Measurements from ENCODE around the gene NEK1. TPM values are rescaled to one million over a fixed set of nuclear protein-coding genes. Genes with fewer than 3 reads are reported as not detected.
"Not testable (repeated sequence)": the region's sequence is repeated elsewhere in the genome, so short reads cannot be mapped to it uniquely, and the experiment has no call there.

The NEK1 gene
- total RNA-seq, 1 donor from 2014 or later, result 14.7 TPM

GRCh38 chr4:169540774-169541173 lies 71.6 kb downstream of the NEK1 start:
- H3K4me1 ChIP-seq, result no peaks in the 10 kb centered on the region
- intact Hi-C loops (cut with DNase I), result no loop called here
- TF ChIP-seq CTCF (IDR thresholded peaks at IDR 0.05) (no peak), POLR2AphosphoS5 (IDR thresholded peaks at IDR 0.05; ENCODE audit: insufficient read depth in 1 of 2, low read depth in 1 of 2) (no peak), POLR2A (IDR thresholded peaks at IDR 0.05) (no peak)
- H3K27ac ChIP-seq, result no peak overlapping the region
- no peak for DNase-seq (ENCODE audit: extremely low spot score in 2 of 2)
- H3K9me3 ChIP-seq, result peaks cover 4% of the 10 kb centered on the region
- no peak overlapping the region for H3K4me3 ChIP-seq
- H3K36me3 ChIP-seq, result no peaks in the 10 kb centered on the region
- H3K27me3 ChIP-seq, result no peaks in the 10 kb centered on the region

GRCh38 chr4:169530048-169530447 lies 82.3 kb downstream of the NEK1 start:
- no peak overlapping the region for H3K27ac ChIP-seq

GRCh38 chr4:169523796-169524195 lies 88.6 kb downstream of the NEK1 start:
- DNase-seq (ENCODE audit: extremely low spot score in 2 of 2), result no peak
- Histone ChIP-seq H3K9me3 (no peaks in the 10 kb centered on the region), H3K27ac (no peak overlapping the region), H3K36me3 (peaks cover 0 to 7% of the 10 kb centered on the region in 2 donors), H3K4me3 (no peak overlapping the region), H3K4me1 (no peaks in the 10 kb centered on the region), H3K27me3 (no peaks in the 10 kb centered on the region)
- TF ChIP-seq POLR2AphosphoS5 (IDR thresholded peaks at IDR 0.05; ENCODE audit: insufficient read depth in 1 of 2, low read depth in 1 of 2), result no peak
- TF ChIP-seq CTCF (IDR thresholded peaks at IDR 0.05), result no peak
- TF ChIP-seq POLR2A (IDR thresholded peaks at IDR 0.05), result no peak
- intact Hi-C loops (cut with DNase I), result no loop called here

More at GRCh38 chr4:169530048-169530447, 82.3 kb downstream of the NEK1 start:
- intact Hi-C loops (cut with DNase I), result no loop called here
- no peaks in the 10 kb centered on the region for H3K9me3 ChIP-seq
- H3K36me3 ChIP-seq, result peaks cover 0 to 36% of the 10 kb centered on the region in 2 donors
- DNase-seq (ENCODE audit: extremely low spot score in 2 of 2), result no peak
- no peaks in the 10 kb centered on the region for H3K4me1 ChIP-seq
- no peak for TF ChIP-seq POLR2A (IDR thresholded peaks at IDR 0.05)
- no peak for TF ChIP-seq CTCF (IDR thresholded peaks at IDR 0.05)
- no peak for TF ChIP-seq POLR2AphosphoS5 (IDR thresholded peaks at IDR 0.05; ENCODE audit: insufficient read depth in 1 of 2, low read depth in 1 of 2)
- H3K4me3 ChIP-seq, result no peak overlapping the region
- H3K27me3 ChIP-seq, result no peaks in the 10 kb centered on the region

GRCh38 chr4:169510617-169511016 lies 101.8 kb downstream of the NEK1 start:
- intact Hi-C loops (cut with DNase I), result no loop called here
- H3K27me3 ChIP-seq, result no peaks in the 10 kb centered on the region
- no peak for TF ChIP-seq CTCF (IDR thresholded peaks at IDR 0.05)
- TF ChIP-seq POLR2A (IDR thresholded peaks at IDR 0.05), result no peak
- TF ChIP-seq POLR2AphosphoS5 (IDR thresholded peaks at IDR 0.05; ENCODE audit: insufficient read depth in 1 of 2, low read depth in 1 of 2), result no peak
- no peak overlapping the region for H3K4me3 ChIP-seq
- no peak overlapping the region for H3K27ac ChIP-seq
- H3K4me1 ChIP-seq, result no peaks in the 10 kb centered on the region
- no peak for DNase-seq (ENCODE audit: extremely low spot score in 2 of 2)
- no peaks in the 10 kb centered on the region for H3K9me3 ChIP-seq
- H3K36me3 ChIP-seq, result no peaks in the 10 kb centered on the region

GRCh38 chr4:169506903-169507302 lies 105.5 kb downstream of the NEK1 start:
- intact Hi-C loops (cut with DNase I), result no loop called here
- H3K36me3 ChIP-seq, result no peaks in the 10 kb centered on the region
- no peaks in the 10 kb centered on the region for H3K9me3 ChIP-seq
- TF ChIP-seq POLR2A (IDR thresholded peaks at IDR 0.05), result no peak
- TF ChIP-seq CTCF (IDR thresholded peaks at IDR 0.05), result no peak
- no peak for TF ChIP-seq POLR2AphosphoS5 (IDR thresholded peaks at IDR 0.05; ENCODE audit: insufficient read depth in 1 of 2, low read depth in 1 of 2)
- H3K4me1 ChIP-seq, result no peaks in the 10 kb centered on the region
- no peak overlapping the region for H3K4me3 ChIP-seq
- no peaks in the 10 kb centered on the region for H3K27me3 ChIP-seq
- no peak overlapping the region for H3K27ac ChIP-seq
- no peak for DNase-seq (ENCODE audit: extremely low spot score in 2 of 2)

GRCh38 chr4:169499907-169500306 lies 112.5 kb downstream of the NEK1 start:
- H3K4me3 ChIP-seq; H3K36me3 ChIP-seq; H3K27me3 ChIP-seq; DNase-seq (ENCODE audit: extremely low spot score in 2 of 2); H3K27ac ChIP-seq; intact Hi-C loops (cut with DNase I); H3K4me1 ChIP-seq; H3K9me3 ChIP-seq: not testable (repeated sequence)

- H3K4me3 ChIP-seq; DNase-seq (ENCODE audit: extremely low spot score in 2 of 2); intact Hi-C loops (cut with DNase I); H3K9me3 ChIP-seq; H3K36me3 ChIP-seq; H3K4me1 ChIP-seq; H3K27ac ChIP-seq; H3K27me3 ChIP-seq: not testable (repeated sequence)
Measured at GRCh38 chr4:169494234-169494633, 118.1 kb downstream of the NEK1 start.
